8988T (cell line): Measurements from ENCODE around the gene RBMS3.
"Not testable (repeated sequence)": the region's sequence is repeated elsewhere in the genome, so short reads cannot be mapped to it uniquely, and the experiment has no call there.

Experiments
- DNase-seq: peaks from one replicate; pipeline ENCODE4 v3.0.0; 2011

Gene RBMS3

DNA sequence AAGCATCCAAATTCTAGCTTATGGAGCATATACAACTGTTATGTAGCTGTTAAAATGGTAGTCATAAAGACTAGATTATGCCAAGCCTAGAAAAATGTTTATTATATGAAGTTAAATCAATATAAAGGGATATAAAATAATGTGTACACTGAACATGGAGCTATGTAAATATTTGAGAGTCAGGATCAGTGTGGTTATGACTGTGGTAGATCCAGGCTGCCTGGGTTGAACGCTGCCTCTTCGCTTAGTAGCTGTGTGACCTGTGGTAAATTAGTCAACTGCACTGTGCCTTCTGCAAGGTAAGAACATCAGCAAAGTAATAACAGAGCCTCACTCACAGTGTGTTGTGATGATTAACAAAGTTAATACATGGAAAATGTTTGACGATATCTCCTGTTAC lies 212.2 kb downstream of the RBMS3 start:
- no peak for DNase-seq

DNA sequence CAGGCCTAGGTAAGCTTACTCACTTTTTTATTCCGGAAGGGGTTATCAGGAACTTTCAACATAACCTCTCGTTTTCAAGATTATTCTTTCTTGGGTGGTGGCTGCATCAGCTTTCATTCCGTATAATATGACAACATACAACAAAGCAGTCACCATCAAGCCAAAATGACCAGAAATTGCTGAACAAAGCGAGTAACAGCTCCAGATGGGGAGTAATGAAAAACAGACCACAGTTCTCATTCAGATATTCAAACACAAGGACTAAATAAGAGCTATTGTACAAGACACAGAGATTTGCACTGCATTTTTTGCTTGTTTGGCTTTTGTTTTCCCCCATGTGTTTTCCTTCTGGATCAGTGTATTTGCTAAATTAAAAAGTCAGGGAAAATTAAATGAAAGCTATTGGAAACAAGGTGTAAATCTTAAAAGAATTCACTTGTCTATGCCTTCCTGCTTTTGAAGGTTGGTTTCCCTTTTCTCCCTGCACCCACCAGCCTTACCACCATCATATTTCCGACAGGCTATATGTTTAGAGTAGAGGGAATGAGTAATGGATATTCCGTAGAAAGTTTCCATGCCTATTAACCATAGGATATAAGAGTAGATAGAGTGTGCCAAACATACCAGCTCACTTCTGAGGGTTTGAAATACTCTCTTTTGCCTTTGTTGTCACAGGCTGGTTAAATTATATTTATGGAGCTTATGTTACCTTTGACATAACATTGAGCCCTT lies 213.6 kb downstream of the RBMS3 start:
- no peak for DNase-seq

GRCh38 chr3:29497282-29497681 lies 216.4 kb downstream of the RBMS3 start:
- DNase-seq, result no peak

GRCh38 chr3:29502771-29503170 lies 221.9 kb downstream of the RBMS3 start:
- no peak for DNase-seq

DNA sequence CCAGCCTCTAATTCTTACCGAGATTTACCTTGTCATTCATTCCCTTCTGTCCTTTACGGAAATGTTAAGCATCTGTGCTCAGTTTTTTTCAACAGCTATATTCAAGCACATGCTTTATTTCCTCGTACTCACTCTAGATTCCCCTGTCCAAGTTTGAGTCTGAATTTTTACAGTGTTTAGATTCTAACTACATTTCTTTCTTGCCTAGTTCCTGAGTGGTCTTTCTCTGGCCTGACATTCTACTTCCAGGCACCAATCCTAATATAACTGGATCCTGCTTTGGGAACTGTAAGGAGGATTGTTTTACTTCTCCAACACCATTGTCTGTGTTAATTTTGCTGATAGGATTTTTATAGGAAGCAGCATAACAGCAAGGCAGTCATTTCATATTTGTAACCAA lies 222.4 kb downstream of the RBMS3 start:
- DNase-seq, result no peak

GRCh38 chr3:29503958-29504357 lies 223.1 kb downstream of the RBMS3 start:
- no peak for DNase-seq

DNA sequence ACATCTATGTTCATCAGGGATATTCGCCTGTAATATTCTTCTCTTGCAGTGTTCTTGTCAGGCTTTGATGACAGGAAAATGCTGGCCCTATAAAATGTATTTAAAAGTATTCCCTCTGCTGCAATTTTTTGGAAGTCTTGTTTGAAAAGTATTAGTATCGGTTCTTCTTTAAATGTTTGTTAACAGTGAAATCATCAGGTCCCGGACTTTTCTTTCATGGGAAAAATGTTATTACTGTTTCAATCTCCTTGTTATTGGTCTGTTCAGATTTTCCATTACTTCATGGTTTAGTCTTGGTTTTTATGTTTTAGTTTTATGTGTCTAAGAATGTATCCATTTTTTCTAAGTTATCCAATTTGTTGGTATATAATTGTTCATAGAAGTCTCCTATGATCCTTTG lies 225.6 kb downstream of the RBMS3 start:
- no peak for DNase-seq

GRCh38 chr3:29511701-29512100 lies 230.8 kb downstream of the RBMS3 start:
- DNase-seq, result no peak

DNA sequence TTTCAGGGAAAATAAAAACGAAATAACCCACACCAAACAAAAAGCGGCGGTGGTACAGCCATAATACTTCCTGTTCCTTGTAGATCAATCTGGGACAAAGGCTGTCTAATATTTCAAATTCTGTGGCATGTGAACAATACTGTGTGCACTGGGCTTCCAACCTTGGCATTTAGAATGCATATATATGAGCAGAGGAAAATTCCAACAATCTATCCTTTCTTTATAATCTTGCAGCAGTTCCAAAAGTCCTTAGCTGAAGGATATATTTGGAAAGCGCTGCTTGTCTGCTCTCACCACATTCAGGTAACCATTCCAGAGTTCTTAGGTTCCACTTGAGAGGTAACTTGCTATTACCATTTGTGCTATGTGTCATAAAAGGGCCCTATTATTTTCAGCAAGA lies 231.8 kb downstream of the RBMS3 start:
- DNase-seq, result no peak

DNA sequence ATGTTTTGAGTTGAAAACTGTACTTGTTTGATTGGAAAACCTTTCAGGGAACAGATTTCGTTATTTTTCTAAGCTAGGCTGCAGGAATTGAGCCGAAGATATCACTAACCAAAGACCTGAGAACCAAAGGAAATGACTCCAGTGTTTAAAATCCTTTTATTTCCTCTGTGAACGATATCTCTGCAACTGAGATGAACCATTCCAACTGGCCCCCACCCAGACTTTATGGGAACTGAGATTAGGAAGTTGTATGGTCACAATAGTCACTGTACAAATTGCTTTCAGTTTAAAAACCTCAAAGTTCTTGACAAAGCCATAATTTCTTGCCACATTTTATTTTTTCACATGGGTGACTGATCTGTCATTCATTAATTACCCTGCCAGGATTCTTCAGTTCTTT lies 232.4 kb downstream of the RBMS3 start:
- no peak for DNase-seq

- no peak for DNase-seq
These were observed 233.3 kb downstream of the RBMS3 start for GRCh38 chr3:29514170-29514569.

- no peak for DNase-seq
These were observed 234.0 kb downstream of the RBMS3 start for GRCh38 chr3:29514912-29515311.

DNA sequence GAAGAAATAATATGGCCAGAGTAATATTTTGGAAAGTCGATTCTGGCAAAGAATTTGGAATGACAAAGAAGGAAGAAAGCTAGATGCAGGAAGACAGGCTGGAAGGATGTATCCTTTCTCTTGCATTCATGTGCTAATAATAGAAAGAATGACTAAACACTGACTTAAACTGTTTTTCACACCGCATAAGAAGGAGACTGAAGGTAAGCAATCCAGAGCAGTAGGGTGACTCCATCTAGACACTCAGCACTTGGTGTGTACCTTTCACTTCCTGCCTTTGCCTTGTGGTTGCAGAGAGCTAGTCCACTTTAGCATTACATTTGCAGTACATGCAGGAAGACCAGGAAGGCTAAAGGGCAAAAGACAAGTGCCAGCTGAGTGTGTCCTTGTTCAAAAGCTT lies 234.6 kb downstream of the RBMS3 start:
- no peak for DNase-seq

DNA sequence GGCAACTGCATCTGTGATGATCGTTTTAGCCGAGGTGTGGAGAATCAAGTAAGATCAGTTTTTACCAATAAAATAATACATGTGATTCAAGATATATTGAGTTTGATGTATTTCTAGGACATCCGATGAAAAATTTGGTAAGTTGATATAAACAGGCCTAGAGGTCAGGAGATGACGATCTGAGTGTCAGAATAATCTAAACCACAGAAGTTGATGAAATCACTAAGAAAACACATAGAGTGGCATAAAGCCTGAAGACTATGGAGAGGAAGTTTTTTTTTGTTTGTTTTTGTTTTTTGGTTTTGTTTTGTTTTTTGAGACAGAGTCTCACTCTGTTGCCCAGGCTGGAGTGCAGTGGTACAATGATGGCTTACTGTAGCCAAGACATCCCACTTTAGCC lies 235.3 kb downstream of the RBMS3 start:
- no peak for DNase-seq

DNA sequence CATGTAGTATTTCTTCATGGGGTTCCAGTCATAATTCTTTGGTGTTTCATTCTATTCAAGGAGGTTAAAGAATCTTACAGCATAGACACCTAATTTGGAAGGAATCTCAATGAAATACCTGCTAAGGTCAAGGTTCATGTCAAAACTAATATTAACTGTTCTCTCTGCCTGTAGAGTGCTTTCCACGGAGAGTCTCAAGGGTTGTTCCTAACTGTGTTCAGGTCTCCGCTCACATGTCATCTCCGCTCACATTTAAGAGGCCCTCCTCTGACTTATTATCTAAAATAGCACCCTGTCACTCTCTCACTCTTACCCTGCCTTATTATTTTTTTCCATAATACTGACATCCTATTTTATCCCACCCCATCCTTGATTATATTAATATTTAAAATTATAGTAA lies 239.9 kb downstream of the RBMS3 start:
- no peak for DNase-seq

DNA sequence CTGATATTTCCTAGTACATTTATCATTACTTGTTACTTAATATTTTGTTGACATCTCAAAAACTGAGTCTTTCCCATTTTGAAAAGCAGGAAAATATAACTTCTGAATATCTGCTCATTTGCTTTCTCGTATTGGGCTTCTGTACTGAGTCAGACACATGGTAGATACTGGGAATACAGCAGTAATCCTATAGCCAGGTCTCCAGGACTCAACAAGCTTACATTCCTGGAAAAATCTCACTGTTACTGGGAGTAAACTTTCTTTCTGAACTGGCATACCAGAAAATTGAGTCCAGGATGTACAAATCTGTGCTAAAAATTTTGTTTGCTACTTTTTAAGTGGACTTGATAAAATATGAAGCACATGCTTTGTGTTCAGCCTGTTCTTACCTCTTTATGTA lies 240.4 kb downstream of the RBMS3 start:
- DNase-seq, result no peak

GRCh38 chr3:29521751-29522150 lies 240.9 kb downstream of the RBMS3 start:
- DNase-seq, result no peak

- not testable (repeated sequence) for DNase-seq
These were observed 243.6 kb downstream of the RBMS3 start for GRCh38 chr3:29524433-29524832.

GRCh38 chr3:29525254-29525881 lies 244.5 kb downstream of the RBMS3 start:
- no peak for DNase-seq

DNA sequence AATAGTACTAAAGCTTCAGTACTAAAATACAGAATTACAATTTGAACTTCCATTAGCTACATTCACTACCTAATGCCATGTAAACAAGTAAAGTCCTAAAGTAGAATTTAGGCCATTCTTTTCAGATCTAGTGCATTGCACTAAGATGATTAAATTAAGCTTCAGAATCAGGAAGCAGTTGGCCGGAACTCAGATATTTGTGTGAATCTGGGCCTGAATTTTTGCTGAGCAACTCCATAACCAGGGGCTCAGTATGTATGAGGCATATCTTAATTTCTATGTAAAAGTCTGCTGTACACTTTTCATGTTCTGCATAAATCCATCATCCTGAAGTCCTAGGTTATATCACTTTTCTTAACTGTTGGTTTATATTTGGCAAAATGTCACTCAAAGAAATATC lies 246.4 kb downstream of the RBMS3 start:
- no peak for DNase-seq

DNA sequence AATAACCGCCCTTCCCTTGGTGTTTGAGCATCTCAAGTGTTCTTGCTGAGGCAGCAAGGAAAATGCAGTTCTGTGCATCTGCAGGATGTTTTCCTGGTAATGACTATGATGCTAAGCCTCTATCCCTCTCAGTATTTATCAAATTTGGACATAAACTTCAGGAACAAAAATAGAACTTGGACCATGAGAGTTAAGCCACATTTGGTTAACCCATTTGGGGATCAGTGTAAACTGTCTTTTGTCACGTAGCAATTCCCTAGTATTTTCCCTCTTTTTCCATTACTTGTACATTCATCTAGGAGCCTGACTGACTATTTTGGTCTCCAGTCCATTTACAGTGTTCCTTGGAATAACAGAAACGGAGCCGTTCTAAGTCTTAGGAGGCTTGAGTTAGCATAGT lies 250.8 kb downstream of the RBMS3 start:
- DNase-seq, result no peak

DNA sequence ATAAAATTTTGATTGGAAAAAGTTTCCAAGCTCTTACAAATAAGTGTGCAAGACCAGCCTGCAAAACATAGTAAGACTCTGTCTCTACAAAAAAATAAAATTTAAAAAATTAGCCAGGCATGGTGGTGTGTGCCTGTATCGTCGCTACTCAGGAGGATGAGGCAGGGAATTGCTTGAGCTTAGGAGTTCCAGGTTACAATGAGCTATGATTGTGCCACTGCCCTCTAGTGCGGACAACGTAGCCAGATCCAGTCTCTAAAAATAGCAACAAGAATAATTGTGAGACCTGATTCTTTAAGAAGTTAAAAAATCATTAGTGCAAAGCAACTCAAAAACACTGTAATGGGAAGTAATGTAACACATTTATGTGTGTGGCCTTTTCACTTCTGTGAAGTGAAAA lies 251.6 kb downstream of the RBMS3 start:
- DNase-seq, result no peak

DNA sequence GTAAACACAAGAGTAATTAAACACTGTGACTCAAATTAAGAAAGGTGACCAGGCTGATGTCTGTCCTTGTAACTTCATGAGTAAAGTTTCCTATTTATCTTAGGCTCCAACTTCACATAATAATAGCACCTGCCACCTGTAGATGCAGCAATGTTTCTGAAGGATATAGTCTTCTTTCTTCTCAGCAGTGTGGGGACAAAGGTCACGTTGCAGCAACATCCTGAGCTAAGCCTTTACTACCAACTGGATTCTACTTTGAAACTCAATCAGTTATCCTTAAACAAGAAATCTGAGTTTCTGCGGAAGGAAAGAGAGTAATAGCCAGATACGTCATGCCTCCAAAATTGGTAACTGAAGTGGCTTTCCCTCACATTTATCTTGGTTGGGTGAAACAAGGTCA lies 253.1 kb downstream of the RBMS3 start:
- no peak for DNase-seq

GRCh38 chr3:29536016-29536758 lies 255.3 kb downstream of the RBMS3 start:
- no peak for DNase-seq
